GM12878 (cell line): ENCODE results near the gene PVRIG. TPM values are rescaled to one million over a fixed set of nuclear protein-coding genes. Genes with fewer than 3 reads are reported as not detected.
A peak's percentile ranks its signal among the peaks of the same experiment; 100 is the strongest.

Experiments
- ATAC-seq: fragments of 200-7000 bp; cut with Tn5 transposase; 3 replicates; pipeline ENCODE4 v1.9.1; 2020; ENCODE audit warnings: mild to moderate bottlenecking, moderate library complexity
- BruUV-seq: library from RNA; stranded (reverse); fragments of 400-500 nt; replicated peaks from 2 replicates; lab custom pipeline; 2021; lab: Mats Ljungman, UMichigan
- CTCF ChIA-PET: fragments of 300-600 bp; sonication (Branson Sonifier 250); formaldehyde crosslinking; extraction: SDS; loops from one replicate; lab custom pipeline; 2021; ENCODE audit warnings: inconsistent platforms; lab: Yijun Ruan, JAX
- POLR2A ChIA-PET: fragments of 350-600 bp; formaldehyde crosslinking; extraction: SDS; loops from one replicate; lab custom pipeline; 2021; ENCODE audit warnings: inconsistent platforms; lab: Charles Lee
- RAD21 ChIA-PET: fragments of 300-600 bp; sonication (Branson Sonifier 250); formaldehyde crosslinking; loops from one replicate; lab custom pipeline; 2023; ENCODE audit warnings: antibody characterized with exemption; ENCODE audit not compliant: unreplicated experiment; lab: Charles Lee
- SMC1A ChIA-PET: fragments of 300-600 bp; sonication (Branson Sonifier 250); formaldehyde crosslinking; loops from one replicate; lab custom pipeline; 2023; ENCODE audit not compliant: unreplicated experiment, uncharacterized antibody; lab: Charles Lee
- DNase-seq: peaks from one replicate; pipeline ENCODE4 v3.0.0-alpha.2; 2011; ENCODE audit warnings: low read depth, low spot score
- FAIRE-seq: peaks from 3 replicates; lab custom pipeline; 2011; peaks lifted over from hg19 to GRCh38; lab: Jason Lieb, UNC
- H2AFZ ChIP-seq: 2 replicates; pipeline ENCODE4 v1.6.0; 2011; ENCODE audit warnings: low read depth, low read length, control low read depth; ENCODE audit not compliant: control insufficient read depth
- H3K27ac ChIP-seq: 2 replicates; pipeline ENCODE4 v1.5.1; 2011; ENCODE audit warnings: control low read depth; ENCODE audit not compliant: control insufficient read depth, insufficient read depth
- H3K27me3 ChIP-seq, 2 experiments: replicated peaks in 1 of 2; 2 replicates each; pipeline versions ENCODE4 v1.6.0 to v1.6.1; 2011; ENCODE audit warnings: low read length in 1 of 2; ENCODE audit not compliant: control insufficient read depth in 2 of 2, insufficient read depth in 2 of 2
- H3K36me3 ChIP-seq, 2 experiments: 2 replicates each; pipeline ENCODE4 v1.5.1; 2011; ENCODE audit warnings: low read length in 1 of 2; ENCODE audit not compliant: control insufficient read depth in 2 of 2, insufficient read depth in 2 of 2
- H3K4me1 ChIP-seq: 2 replicates; pipeline ENCODE4 v1.6.1; 2011; ENCODE audit warnings: mild to moderate bottlenecking, low read length, moderate library complexity, mixed read lengths; ENCODE audit not compliant: control insufficient read depth, insufficient read depth
- H3K4me2 ChIP-seq: 2 replicates; pipeline ENCODE4 v1.6.0; 2011; ENCODE audit warnings: control low read depth; ENCODE audit not compliant: control insufficient read depth, insufficient read depth
- H3K4me3 ChIP-seq: fragments of 200-600 bp; sonication (generic); 2 replicates; pipeline ENCODE4 v1.5.1; 2016
- H3K79me2 ChIP-seq: 2 replicates; pipeline ENCODE4 v1.6.0; 2011; ENCODE audit warnings: low read length; ENCODE audit not compliant: control insufficient read depth, insufficient read depth
- H3K9ac ChIP-seq: 2 replicates; pipeline ENCODE4 v1.8.0; 2011; ENCODE audit warnings: low read length, control low read depth, mixed read lengths; ENCODE audit not compliant: control insufficient read depth, insufficient read depth
- H3K9me3 ChIP-seq: replicated peaks from 3 replicates; pipeline ENCODE4 v1.5.1; 2011; ENCODE audit warnings: mild to moderate bottlenecking, low read length; ENCODE audit not compliant: control insufficient read depth, insufficient read depth
- H4K20me1 ChIP-seq: 2 replicates; pipeline ENCODE4 v1.6.0; 2011; ENCODE audit not compliant: control insufficient read depth, insufficient read depth
- FOS ChIP-seq: IDR thresholded peaks from 3 replicates; pipeline ENCODE4 v1.6.1; 2011; ENCODE audit warnings: borderline replicate concordance; ENCODE audit not compliant: insufficient read length; ENCODE audit errors: extremely low read depth
- POLR2AphosphoS5 ChIP-seq: IDR thresholded peaks from 2 replicates; pipeline ENCODE4 v1.6.1; 2011; ENCODE audit warnings: mild to moderate bottlenecking, low read length, inconsistent platforms
- ZBTB11 ChIP-seq: fragments of 450-650 bp; formaldehyde crosslinking; IDR thresholded peaks from 2 replicates; pipeline ENCODE4 v1.5.0; 2022; ENCODE audit warnings: mild to moderate bottlenecking, missing genetic modification characterization
- WGBS: methylation state at CpG from one replicate; pipeline ENCODE4 v1.1.6; 2016; ENCODE audit warnings: low lambda C conversion rate; ENCODE audit not compliant: insufficient replicate concordance, insufficient coverage; ENCODE audit errors: missing lambda C conversion rate; 5-methylcytosine and 5-hydroxymethylcytosine counted together
- in situ Hi-C: fragments of 300-500 bp; cut with MboI; formaldehyde crosslinking; loops from 9 replicates; pipeline ENCODE4 v1.14.3; 2018; ENCODE audit warnings: mixed read lengths
- intact Hi-C: fragments of 100-400 bp; cut with micrococcal nuclease; formaldehyde crosslinking; loops from one replicate; pipeline ENCODE4 v1.14.2; 2022; ENCODE audit not compliant: unreplicated experiment
- polyA plus RNA-seq, 11 experiments: library from polyadenylated mRNA; depleted of rRNA in 4 of 11; unstranded in 6 of 11; stranded (reverse) in 5 of 11; fragments of >200 nt; fragmentation: Nextera tagmentation in 4 of 11; fragmentation: Illumina TruSeq in 1 of 11; extraction: Ambion mirVana in 4 of 11; extraction: Trizol in 1 of 11; gene quantifications; 1 replicate in 1 of 11; 2 replicates in 10 of 11; pipeline versions ENCODE4 v1.2.1 to v1.2.3, GENCODE V29; 2011 to 2016; ENCODE audit warnings: inconsistent platforms in 2 of 11, missing spikeins in 2 of 11, low read depth in 1 of 11
- total RNA-seq, 4 experiments: library from RNA; depleted of rRNA in 3 of 4; stranded (reverse); fragments of >200 nt in 3 of 4; fragmentation: Illumina TruSeq in 1 of 4; extraction: Trizol in 1 of 4; gene quantifications; 2 replicates each; pipeline versions ENCODE4 v1.2.1 to v1.2.3, GENCODE V29; 2013 to 2021

Gene PVRIG
- total and polyA plus RNA-seq, 10 of the 15 experiments (the other 5 are each of a cell fraction or from before 2014, with no cell fraction given): 1.3 to 44.0 (median 17.9) TPM

- in situ Hi-C loops: no loop called here
- TF ChIP-seq FOS: no peak
- TF ChIP-seq POLR2AphosphoS5: no peak
- TF ChIP-seq ZBTB11: no peak
- 38% methylated on average over 11 of the region's 14 CpGs for WGBS
- peaks cover 11% of the 10 kb centered on the region for H3K4me1 ChIP-seq
- CTCF ChIA-PET: interaction anchor here (0.9 to 4.3 kb wide), 6 partner anchors 13 to 44 kb away, joined by 3 to 36 read pairs (median 5); no protein-coding TSS in a partner anchor
- no peaks in the 10 kb centered on the region for H3K79me2 ChIP-seq
- H3K9ac ChIP-seq: peak overlapping the region; percentile 48; the same call in 1 of the 2 replicates
- intact Hi-C loops: loop anchor here (5.0 kb wide), 1 partner anchor 41 kb away; the partner anchor contains the start of gene PVRIG
- H2AFZ ChIP-seq: peak overlapping the region; percentile 93
- POLR2A ChIA-PET: interaction anchor here (1.4 kb wide), 1 partner anchor 9 kb away, joined by 3 read pairs; no protein-coding TSS in a partner anchor
- FAIRE-seq (no peak), ATAC-seq (no peak), DNase-seq (no peak)
- H3K4me2 ChIP-seq: peak overlapping the region; percentile 98
- RAD21 ChIA-PET: interaction anchor here (1.0 to 1.2 kb wide), 5 partner anchors 8 to 160 kb away, joined by 3 to 4 read pairs (median 4); partner anchors contain the start of genes GAL3ST4 and LAMTOR4
- no peaks in the 10 kb centered on the region for H4K20me1 ChIP-seq
- H3K9me3 ChIP-seq: no peaks in the 10 kb centered on the region
- H3K27ac ChIP-seq: no peak overlapping the region
- H3K4me3 ChIP-seq: peak overlapping the region; percentile 85
- H3K27me3 ChIP-seq: peaks cover 0 to 4% of the 10 kb centered on the region in 2 experiments; a peak in 1 of 4 replicates
- no TSS peak for BruUV-seq
- H3K36me3 ChIP-seq: no peaks in the 10 kb centered on the region
- SMC1A ChIA-PET: interaction anchor here (0.6 to 1.1 kb wide), 3 partner anchors 15 to 99 kb away, joined by 3 to 4 read pairs (median 4); partner anchors contain the start of gene LAMTOR4
Observed at GRCh38 chr7:100176096-100177044, 43.4 kb upstream of the PVRIG start.
